ENCODE results near the gene NFKBIL1.

GRCh38 chr6:31586008-31586407 is 38.6 kb downstream of the NFKBIL1 start, which contains the start of gene LST1:
- TF ChIP-seq CTCF (IDR thresholded peaks at IDR 0.05; ENCODE audit: low read depth, low read length) (no peak), EZH2phosphoT487 (IDR thresholded peaks at IDR 0.05; ENCODE audit: low read depth) (no peak)

Measured in OCI-LY3 (cell line).